Stomach (tissue), 9 donors: ENCODE measurements around the gene STN1. TPM values are rescaled to one million over a fixed set of nuclear protein-coding genes. Genes with fewer than 3 reads are reported as not detected.

Source experiments
- DNase-seq, 2 donors: peaks; one replicate each; pipeline versions ENCODE4 v3.0.0 to v3.0.0-alpha.2; 2013 to 2019
- H3K27ac ChIP-seq, 5 donors: fragments of 200-600 bp in 4 of 5; sonication (generic) in 4 of 5; one replicate each; pipeline ENCODE4 v1.5.1; 2013 to 2019; ENCODE audit warnings: mild to moderate bottlenecking in 1 of 5, moderate library complexity in 1 of 5
- H3K27me3 ChIP-seq, 3 donors: fragments of 200-600 bp; sonication (generic); one replicate each; pipeline ENCODE4 v1.5.1; 2017 to 2019; ENCODE audit warnings: mixed run types in 1 of 3
- H3K36me3 ChIP-seq, 4 donors: fragments of 200-600 bp; sonication (generic); 1 replicate in 3 of 4; 2 replicates in 1 of 4; pipeline ENCODE4 v1.5.1; 2016 to 2019
- H3K4me1 ChIP-seq, 4 donors: fragments of 200-600 bp; sonication (generic); one replicate each; pipeline ENCODE4 v1.5.1; 2016 to 2019
- H3K4me3 ChIP-seq, 4 donors: fragments of 200-600 bp; sonication (generic) in 3 of 4; one replicate each; pipeline ENCODE4 v1.5.1; 2016 to 2019; ENCODE audit warnings: mild to moderate bottlenecking in 1 of 4
- H3K9me3 ChIP-seq, 4 donors: fragments of 200-600 bp; sonication (generic); one replicate each; pipeline ENCODE4 v1.5.1; 2016 to 2019
- EP300 ChIP-seq: sonication (generic); formaldehyde crosslinking; IDR thresholded peaks from one replicate; pipeline ENCODE4 v1.6.1; 2017; ENCODE audit warnings: antibody characterized with exemption
- POLR2A ChIP-seq, 4 donors: fragments of 450-650 bp; IDR thresholded peaks; one replicate each; pipeline ENCODE4 v1.6.1; 2016; ENCODE audit warnings: antibody characterized with exemption in 4 of 4, control low read depth in 2 of 4, mild to moderate bottlenecking in 1 of 4, moderate library complexity in 1 of 4
- POLR2AphosphoS5 ChIP-seq, 3 donors: sonication (generic); formaldehyde crosslinking; IDR thresholded peaks; one replicate each; pipeline ENCODE4 v1.6.1; 2016; ENCODE audit warnings: antibody characterized with exemption in 3 of 3
- WGBS, 5 donors: extraction: QIAGEN DNeasy Blood & Tissue Kit in 3 of 5; methylation state at CpG; one replicate each; pipeline versions ENCODE4 v1.1.5 to v1.1.7; 2013 to 2018; 5-methylcytosine and 5-hydroxymethylcytosine counted together
- intact Hi-C: fragments of 100-400 bp; cut with DNase I; formaldehyde crosslinking; loops from one replicate; pipeline ENCODE4 v1.15.1; 2023; ENCODE audit warnings: low total_unique reads
- polyA plus RNA-seq, 3 donors: library from polyadenylated mRNA; stranded (reverse); fragments of 200-250 nt; gene quantifications; one replicate each; pipeline ENCODE4 v1.2.3, GENCODE V29; 2013
- total RNA-seq, 5 donors: library from RNA; depleted of rRNA; stranded (reverse); fragments of >200 nt; gene quantifications; one replicate each; pipeline versions ENCODE4 v1.1.0 to v1.2.3, GENCODE V29; 2014 to 2016
- TF ChIP-seq, protein P1 (sequence below), 7 experiments: fragments of 450-650 bp in 4 of 7; fragments of 200-600 bp in 3 of 7; sonication (generic) in 3 of 7; IDR thresholded peaks; one replicate each; pipeline ENCODE4 v1.5.1; 2016 to 2019; ENCODE audit warnings: antibody characterized with exemption in 7 of 7, control low read depth in 2 of 7, mild to moderate bottlenecking in 1 of 7
- donor health status: healthy with polysubstance abuse.
- donor health status: Bipolar disorder and iron deficiency.
- donor health status: healthy.

STN1 gene
- total and polyA plus RNA-seq, 8 donors, result 0.45 to 41.1 (median 20.5) TPM

DNA sequence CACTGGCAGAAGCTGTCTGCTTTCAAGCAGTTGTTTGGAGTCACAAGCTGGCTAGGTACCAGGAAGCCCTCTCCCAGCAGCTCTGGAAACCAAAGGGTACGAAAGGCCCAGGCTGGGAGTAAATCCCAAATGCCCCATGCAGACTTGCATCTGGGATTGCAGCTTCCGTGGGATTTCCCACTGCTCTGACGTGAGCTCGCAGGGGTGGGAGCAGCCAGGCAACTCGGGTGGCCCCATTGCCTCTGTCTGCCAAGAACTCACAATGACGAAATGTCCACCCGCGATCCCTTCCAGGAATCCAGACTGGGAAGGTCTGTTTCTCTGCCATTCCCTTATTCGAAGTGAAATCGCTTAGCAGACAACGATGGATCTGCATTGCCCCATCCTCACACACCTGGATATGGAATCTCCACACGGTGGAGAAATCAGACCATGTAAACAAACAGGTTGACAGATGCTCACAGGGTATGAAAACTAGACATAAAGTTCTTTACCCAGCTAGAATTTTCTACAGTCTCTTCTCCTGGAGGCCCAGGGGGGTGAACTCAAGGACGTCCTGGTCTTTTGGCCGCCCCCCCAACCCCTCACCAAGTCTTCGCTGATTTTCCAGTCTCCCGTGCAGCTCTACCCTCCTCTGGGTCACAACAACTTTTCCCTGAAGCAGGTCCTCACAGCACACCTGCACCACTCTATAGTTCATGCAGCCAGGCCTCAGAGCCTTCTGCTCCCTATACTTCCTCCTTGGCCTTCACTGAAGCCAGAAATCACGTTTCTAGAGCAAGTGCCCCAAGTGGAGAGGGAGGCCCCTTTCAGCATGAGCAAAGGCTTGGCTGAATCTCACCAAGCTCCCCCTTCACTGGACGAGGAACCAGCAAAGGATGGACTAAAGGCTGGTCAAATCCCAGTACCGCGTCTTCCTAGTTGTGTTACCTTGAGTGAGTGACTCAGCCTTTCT is 82.6 kb downstream of the STN1 start:
- Histone ChIP-seq H3K36me3 (no peaks in the 10 kb centered on the region), H3K4me1 (peaks cover 27 to 56% (median 40%) of the 10 kb centered on the region in 4 donors), H3K4me3 (no peak overlapping the region), H3K27ac (peak overlapping the region in 4 of 5 donors; percentile 38 to 67 (median 58)), H3K9me3 (no peaks in the 10 kb centered on the region), H3K27me3 (no peaks in the 10 kb centered on the region)
- 54 to 61% (median 56%) methylated on average over 16 to 20 of the region's 20 CpGs for WGBS, 5 donors
- intact Hi-C loops, result no loop called here
- peak in 1 of 2 donors; percentile 87 for DNase-seq
- TF ChIP-seq EP300 (peak; percentile 49), POLR2AphosphoS5 (IDR thresholded peaks at IDR 0.05) (peak; percentile 39 to 71 (median 40)), POLR2A (IDR thresholded peaks at IDR 0.05) (no peak)
- TF ChIP-seq, protein P1, sequence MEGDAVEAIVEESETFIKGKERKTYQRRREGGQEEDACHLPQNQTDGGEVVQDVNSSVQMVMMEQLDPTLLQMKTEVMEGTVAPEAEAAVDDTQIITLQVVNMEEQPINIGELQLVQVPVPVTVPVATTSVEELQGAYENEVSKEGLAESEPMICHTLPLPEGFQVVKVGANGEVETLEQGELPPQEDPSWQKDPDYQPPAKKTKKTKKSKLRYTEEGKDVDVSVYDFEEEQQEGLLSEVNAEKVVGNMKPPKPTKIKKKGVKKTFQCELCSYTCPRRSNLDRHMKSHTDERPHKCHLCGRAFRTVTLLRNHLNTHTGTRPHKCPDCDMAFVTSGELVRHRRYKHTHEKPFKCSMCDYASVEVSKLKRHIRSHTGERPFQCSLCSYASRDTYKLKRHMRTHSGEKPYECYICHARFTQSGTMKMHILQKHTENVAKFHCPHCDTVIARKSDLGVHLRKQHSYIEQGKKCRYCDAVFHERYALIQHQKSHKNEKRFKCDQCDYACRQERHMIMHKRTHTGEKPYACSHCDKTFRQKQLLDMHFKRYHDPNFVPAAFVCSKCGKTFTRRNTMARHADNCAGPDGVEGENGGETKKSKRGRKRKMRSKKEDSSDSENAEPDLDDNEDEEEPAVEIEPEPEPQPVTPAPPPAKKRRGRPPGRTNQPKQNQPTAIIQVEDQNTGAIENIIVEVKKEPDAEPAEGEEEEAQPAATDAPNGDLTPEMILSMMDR (IDR thresholded peaks at IDR 0.05), result no peak

DNA sequence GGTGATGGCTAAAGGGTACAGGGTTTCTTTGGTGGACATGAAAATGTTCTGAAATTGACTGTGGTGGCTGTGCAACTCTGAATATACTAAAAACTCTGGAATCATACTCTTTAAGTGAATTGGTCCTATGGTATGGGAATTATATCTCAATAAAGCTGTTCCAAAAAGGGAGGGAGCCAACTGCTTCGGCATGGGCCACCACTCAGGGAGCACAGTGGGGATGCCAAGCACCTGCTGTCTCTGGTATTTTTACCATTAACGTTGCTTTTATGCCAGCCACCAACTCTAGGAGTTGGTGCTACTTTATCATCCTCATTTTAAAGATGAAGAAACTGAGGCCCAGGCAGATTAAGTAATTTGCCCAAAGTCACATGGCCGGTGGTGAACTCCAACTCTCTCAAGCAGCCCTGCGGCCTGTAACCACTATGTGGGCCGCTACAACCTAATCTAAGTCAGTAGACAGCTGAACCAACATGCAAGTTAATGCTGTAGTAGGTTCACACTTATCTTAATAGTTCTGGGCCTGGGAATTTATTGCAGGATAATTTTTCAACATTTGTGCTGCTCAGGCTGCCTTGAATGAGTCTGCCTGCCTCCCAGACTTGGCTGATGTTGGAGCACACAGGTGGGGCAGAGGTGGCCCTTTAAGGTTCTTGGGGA is 83.4 kb downstream of the STN1 start:
- intact Hi-C loops, result no loop called here
- TF ChIP-seq, protein P1 (IDR thresholded peaks at IDR 0.05), result no peak
- TF ChIP-seq POLR2AphosphoS5 (IDR thresholded peaks at IDR 0.05) (no peak), POLR2A (IDR thresholded peaks at IDR 0.05) (no peak), EP300 (no peak)
- no peak overlapping the region for H3K4me3 ChIP-seq
- DNase-seq, result no peak
- H3K27ac ChIP-seq, result peak overlapping the region in 4 of 5 donors; percentile 38 to 67 (median 58)
- no peaks in the 10 kb centered on the region for H3K9me3 ChIP-seq
- WGBS, 5 donors, result 49 to 57% (median 54%) methylated on average over 5 of the region's 5 CpGs
- peaks cover 24 to 48% (median 35%) of the 10 kb centered on the region in 4 donors for H3K4me1 ChIP-seq
- no peaks in the 10 kb centered on the region for H3K27me3 ChIP-seq
- no peaks in the 10 kb centered on the region for H3K36me3 ChIP-seq

DNA sequence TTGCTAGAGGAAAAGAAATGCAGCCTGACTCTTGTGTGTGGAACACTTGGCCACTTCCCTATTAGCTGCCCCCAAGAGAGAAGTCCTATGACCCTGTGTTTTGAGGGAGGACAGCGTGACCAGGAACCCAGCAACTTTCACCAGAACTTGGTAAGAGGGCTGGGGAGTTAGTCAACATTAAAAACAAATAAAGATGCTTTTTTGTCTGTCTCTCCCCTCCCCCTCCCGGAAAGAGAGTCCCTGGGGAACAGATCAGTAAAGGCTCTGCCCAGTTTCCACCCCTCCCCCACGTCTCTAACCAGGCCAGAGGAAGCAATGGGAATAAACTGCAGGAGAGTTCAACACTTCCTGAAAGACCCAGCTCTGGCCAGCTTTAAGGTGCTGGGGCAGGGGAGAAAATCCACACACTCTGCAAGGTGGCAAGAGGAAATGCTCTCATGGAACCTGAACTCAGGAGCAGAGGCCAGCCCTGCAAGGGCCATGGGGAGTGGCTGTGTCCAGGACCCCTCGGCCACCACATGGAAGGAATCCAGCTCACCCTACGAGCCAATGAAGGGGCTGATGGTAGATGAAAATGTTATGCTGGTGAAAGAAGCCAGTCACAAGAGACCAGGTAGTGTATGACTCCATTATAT is 84.1 kb downstream of the STN1 start:
- H3K9me3 ChIP-seq, result no peaks in the 10 kb centered on the region
- DNase-seq, result peak in 1 of 2 donors; percentile 86
- WGBS, 5 donors, result 48 to 57% (median 50%) methylated on average over 5 of the region's 5 CpGs
- intact Hi-C loops, result no loop called here
- H3K27ac ChIP-seq, result peak overlapping the region in 4 of 5 donors; percentile 38 to 67 (median 58)
- no peaks in the 10 kb centered on the region for H3K36me3 ChIP-seq
- H3K4me3 ChIP-seq, result no peak overlapping the region
- H3K4me1 ChIP-seq, result peaks cover 24 to 41% (median 34%) of the 10 kb centered on the region in 4 donors
- H3K27me3 ChIP-seq, result no peaks in the 10 kb centered on the region
- TF ChIP-seq, protein P1 (IDR thresholded peaks at IDR 0.05), result no peak
- peak in 1 of 3 donors; percentile 9 for TF ChIP-seq POLR2AphosphoS5 (IDR thresholded peaks at IDR 0.05)

DNA sequence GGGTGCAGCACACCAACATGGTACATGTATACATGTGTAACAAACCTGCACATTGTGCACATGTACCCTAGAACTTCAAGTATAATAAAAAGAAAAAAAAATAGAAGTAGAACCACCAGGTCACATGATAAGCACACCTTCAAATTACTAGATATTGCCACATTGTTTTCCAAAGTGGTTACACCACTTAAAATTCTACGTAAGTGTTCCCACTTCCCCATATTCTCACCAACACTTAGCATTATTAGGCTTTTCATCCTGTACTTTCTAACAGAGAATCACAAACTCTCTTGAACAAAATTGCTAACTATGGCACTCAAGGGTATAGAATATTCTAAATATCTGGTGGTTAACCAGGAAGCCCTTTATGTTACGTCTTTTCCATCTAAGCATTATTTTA is 85.2 kb downstream of the STN1 start:
- no peak for DNase-seq
- intact Hi-C loops, result no loop called here
- Histone ChIP-seq H3K27ac (no peak overlapping the region), H3K4me1 (peaks cover 24 to 39% (median 34%) of the 10 kb centered on the region in 4 donors), H3K4me3 (no peak overlapping the region), H3K27me3 (no peaks in the 10 kb centered on the region), H3K36me3 (no peaks in the 10 kb centered on the region), H3K9me3 (no peaks in the 10 kb centered on the region)
- TF ChIP-seq POLR2AphosphoS5 (IDR thresholded peaks at IDR 0.05) (no peak), POLR2A (IDR thresholded peaks at IDR 0.05) (no peak), EP300 (no peak)
- TF ChIP-seq, protein P1 (IDR thresholded peaks at IDR 0.05), result no peak
- 90 to 100% (median 97%) methylated on average over 2 of the region's 2 CpGs for WGBS, 5 donors
